GM12878 (cell line): ENCODE measurements around the gene TTC39C.

Experiments used
- CTCF ChIP-seq, 3 experiments: IDR thresholded peaks in 2 of 3; conservative IDR thresholded peaks in 1 of 3; 2 replicates each; pipeline ENCODE4 v1.5.1; 2011; ENCODE audit warnings: low read depth in 3 of 3, low read length in 3 of 3, mild to moderate bottlenecking in 3 of 3, control low read depth in 2 of 3, moderate library complexity in 2 of 3, inconsistent platforms in 1 of 3, mixed read lengths in 1 of 3; ENCODE audit not compliant: control insufficient read depth in 2 of 3, insufficient read depth in 1 of 3; ENCODE audit errors: extremely low read depth in 1 of 3
- ELK1 ChIP-seq: IDR thresholded peaks from 2 replicates; pipeline ENCODE4 v1.6.1; 2012; ENCODE audit warnings: low read depth, low read length, improper control_type of control experiment
- HDAC2 ChIP-seq: fragments of 200-600 bp; sonication (generic); IDR thresholded peaks from 2 replicates; pipeline ENCODE4 v1.6.1; 2017
- IKZF2 ChIP-seq, 2 experiments: fragments of 450-650 bp; IDR thresholded peaks; 2 replicates each; pipeline ENCODE4 v1.6.1; 2017; ENCODE audit warnings: mild to moderate bottlenecking in 2 of 2, moderate library complexity in 2 of 2
- PKNOX1 ChIP-seq: fragments of 450-650 bp; IDR thresholded peaks from 2 replicates; pipeline ENCODE4 v1.6.1; 2016; ENCODE audit warnings: mild to moderate bottlenecking
- POLR2A ChIP-seq: IDR thresholded peaks from 2 replicates; pipeline ENCODE4 v1.6.1; 2011; ENCODE audit warnings: low read depth, mild to moderate bottlenecking, low read length
- REST ChIP-seq: IDR thresholded peaks from 2 replicates; pipeline ENCODE4 v1.6.1; 2012; ENCODE audit warnings: mild to moderate bottlenecking, low read depth, low read length
- SRF ChIP-seq, 2 experiments: IDR thresholded peaks; 2 replicates each; pipeline ENCODE4 v1.6.1; 2011; ENCODE audit warnings: low read depth in 2 of 2, low read length in 2 of 2, mild to moderate bottlenecking in 1 of 2, moderate library complexity in 1 of 2
- TCF7 ChIP-seq: IDR thresholded peaks from 2 replicates; pipeline ENCODE4 v1.6.1; 2014; ENCODE audit warnings: antibody characterized with exemption, borderline replicate concordance
- YY1 ChIP-seq: IDR thresholded peaks from 2 replicates; pipeline ENCODE4 v1.6.1; 2011; ENCODE audit warnings: low read depth, mild to moderate bottlenecking, low read length
- ZBTB11 ChIP-seq: fragments of 450-650 bp; formaldehyde crosslinking; IDR thresholded peaks from 2 replicates; pipeline ENCODE4 v1.5.0; 2022; ENCODE audit warnings: mild to moderate bottlenecking, missing genetic modification characterization
- ZNF274 ChIP-seq: IDR thresholded peaks from one replicate; pipeline ENCODE4 v1.8.0; 2011; ENCODE audit not compliant: insufficient read length, insufficient read depth

GRCh38 chr18:24014986-24015638 is 558 bp downstream of the TTC39C start:
- no peak for TF ChIP-seq REST
- TF ChIP-seq ZNF274, result no peak
- no peak for TF ChIP-seq YY1
- no peak for TF ChIP-seq HDAC2
- TF ChIP-seq CTCF (IDR thresholded peaks at IDR 0.05 in 2 of 3, conservative IDR thresholded peaks at IDR 0.05 in 1 of 3; ENCODE audit: control insufficient read depth in 2 of 3, extremely low read depth in 1 of 3, insufficient read depth in 1 of 3, low read depth in 3 of 3, low read length in 3 of 3), result no peak
- TF ChIP-seq IKZF2 (IDR thresholded peaks at IDR 0.05), result peak in 1 of 2 experiments; percentile 30; a peak in 2 of 4 replicates
- TF ChIP-seq ZBTB11 (CRISPR knock-in tag), result no peak
- 0 out of 2 replicates have a peak, but pooled peaks have one; percentile 25 for TF ChIP-seq PKNOX1
- no peak for TF ChIP-seq SRF (IDR thresholded peaks at IDR 0.05; ENCODE audit: low read depth in 2 of 2, low read length in 2 of 2)
- no peak for TF ChIP-seq TCF7
- no peak for TF ChIP-seq ELK1
- TF ChIP-seq POLR2A, result no peak; the same call in 1 of the 2 replicates
